ENCODE data around the gene ERC1. TPM values are rescaled to one million over a fixed set of nuclear protein-coding genes. Genes with fewer than 3 reads are reported as not detected.

ERC1 gene
- total RNA-seq, 1 experiment from 2014 or later, result 40.4 TPM

DNA sequence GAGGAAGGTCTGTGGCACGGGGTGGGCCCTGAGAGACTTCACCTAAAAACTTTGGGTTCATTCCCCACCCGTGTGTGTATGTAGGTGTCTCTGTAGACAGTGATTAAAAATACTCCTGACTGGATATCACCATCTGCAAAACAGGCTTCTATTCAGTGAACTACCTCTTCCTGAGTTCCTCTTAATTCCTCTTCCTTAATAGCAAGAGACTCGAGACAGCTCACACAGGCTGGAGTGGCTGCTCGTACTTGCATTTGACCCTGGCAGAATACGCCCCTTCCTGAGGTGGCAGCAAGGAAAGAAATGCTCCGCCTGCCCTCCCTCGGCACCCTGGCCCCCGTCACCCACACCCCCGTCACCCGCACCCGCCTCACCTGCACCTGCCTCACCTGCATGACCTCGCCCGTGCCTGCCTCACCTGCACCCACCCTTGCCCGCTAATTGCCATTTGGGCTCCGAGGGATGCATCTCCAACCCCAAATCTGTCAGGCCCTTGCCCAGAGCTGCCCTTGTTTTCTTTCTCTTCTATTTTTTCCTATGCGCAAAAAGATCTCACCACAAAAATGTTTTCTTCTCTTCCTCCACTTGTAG, 513.4 kb downstream of the ERC1 start:
- in situ Hi-C loops (cut with HindIII; ENCODE audit: low pct_unique_long_range_greater_than_20kb, low sequenced_read_pairs), result no loop called here
- H3K4me1 ChIP-seq (ENCODE audit: control insufficient read depth, insufficient read depth, low read length), result peaks cover 6% of the 10 kb centered on the region; the same call in 1 of the 2 replicates
- H3K4me3 ChIP-seq (ENCODE audit: low read depth in 2 of 2, low read length in 2 of 2), result no peak overlapping the region
- intact Hi-C loops (cut with micrococcal nuclease; ENCODE audit: unreplicated experiment), result no loop called here
- ChIA-PET CTCF (no interaction called here), POLR2A (no interaction called here)
- H3K27ac ChIP-seq (ENCODE audit: low read length), result no peak overlapping the region
- DNase-seq (ENCODE audit: low read depth, low spot score) (no peak), ATAC-seq (no peak)
- no peaks in the 10 kb centered on the region for H3K27me3 ChIP-seq (ENCODE audit: control insufficient read depth, insufficient read depth, low read length)
- no peaks in the 10 kb centered on the region for H3K36me3 ChIP-seq (ENCODE audit: control insufficient read depth, insufficient read depth, low read length)
- TF ChIP-seq, protein P1, sequence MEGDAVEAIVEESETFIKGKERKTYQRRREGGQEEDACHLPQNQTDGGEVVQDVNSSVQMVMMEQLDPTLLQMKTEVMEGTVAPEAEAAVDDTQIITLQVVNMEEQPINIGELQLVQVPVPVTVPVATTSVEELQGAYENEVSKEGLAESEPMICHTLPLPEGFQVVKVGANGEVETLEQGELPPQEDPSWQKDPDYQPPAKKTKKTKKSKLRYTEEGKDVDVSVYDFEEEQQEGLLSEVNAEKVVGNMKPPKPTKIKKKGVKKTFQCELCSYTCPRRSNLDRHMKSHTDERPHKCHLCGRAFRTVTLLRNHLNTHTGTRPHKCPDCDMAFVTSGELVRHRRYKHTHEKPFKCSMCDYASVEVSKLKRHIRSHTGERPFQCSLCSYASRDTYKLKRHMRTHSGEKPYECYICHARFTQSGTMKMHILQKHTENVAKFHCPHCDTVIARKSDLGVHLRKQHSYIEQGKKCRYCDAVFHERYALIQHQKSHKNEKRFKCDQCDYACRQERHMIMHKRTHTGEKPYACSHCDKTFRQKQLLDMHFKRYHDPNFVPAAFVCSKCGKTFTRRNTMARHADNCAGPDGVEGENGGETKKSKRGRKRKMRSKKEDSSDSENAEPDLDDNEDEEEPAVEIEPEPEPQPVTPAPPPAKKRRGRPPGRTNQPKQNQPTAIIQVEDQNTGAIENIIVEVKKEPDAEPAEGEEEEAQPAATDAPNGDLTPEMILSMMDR (IDR thresholded peaks at IDR 0.05), result no peak
- no peaks in the 10 kb centered on the region for H3K9me3 ChIP-seq (ENCODE audit: control insufficient read depth, insufficient read depth, low read depth, low read length)
- no TSS peak for BruUV-seq (replicated peaks)

DNA sequence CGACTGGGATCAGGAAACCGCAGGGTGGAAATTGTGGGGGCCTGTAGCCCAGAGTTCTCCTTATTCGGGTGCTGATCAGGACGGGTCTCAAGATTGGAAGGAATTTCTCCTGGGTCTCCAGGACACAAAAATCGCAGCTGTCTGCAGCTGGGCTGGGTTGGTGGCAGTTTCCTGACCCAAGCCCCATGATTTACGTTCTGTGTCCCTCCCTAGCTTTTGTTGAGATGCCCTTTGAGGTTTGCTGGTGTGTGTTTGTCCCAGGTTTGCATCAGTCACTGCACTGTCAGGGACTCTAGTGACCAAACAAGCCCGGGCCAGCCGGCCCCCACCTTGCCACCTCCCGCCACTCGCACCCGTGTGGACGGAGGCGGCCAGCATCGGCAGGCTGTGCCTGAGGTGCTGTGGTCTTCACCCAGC, 513.9 kb downstream of the ERC1 start:
- no TSS peak for BruUV-seq (replicated peaks)
- in situ Hi-C loops (cut with HindIII; ENCODE audit: low pct_unique_long_range_greater_than_20kb, low sequenced_read_pairs), result no loop called here
- no peak for DNase-seq (ENCODE audit: low read depth, low spot score)
- no peak overlapping the region for H3K4me3 ChIP-seq (ENCODE audit: low read depth in 2 of 2, low read length in 2 of 2)
- POLR2A ChIA-PET, result no interaction called here
- intact Hi-C loops (cut with micrococcal nuclease; ENCODE audit: unreplicated experiment), result no loop called here
- CTCF ChIA-PET, result no interaction called here
- H3K27me3 ChIP-seq (ENCODE audit: control insufficient read depth, insufficient read depth, low read length), result no peaks in the 10 kb centered on the region
- no peak overlapping the region for H3K27ac ChIP-seq (ENCODE audit: low read length)
- no peaks in the 10 kb centered on the region for H3K36me3 ChIP-seq (ENCODE audit: control insufficient read depth, insufficient read depth, low read length)
- peaks cover 6% of the 10 kb centered on the region; the same call in 1 of the 2 replicates for H3K4me1 ChIP-seq (ENCODE audit: control insufficient read depth, insufficient read depth, low read length)
- TF ChIP-seq TCF7L2 (IDR thresholded peaks at IDR 0.05; ENCODE audit: low read depth, low read length), result no peak
- no peak for TF ChIP-seq POLR2AphosphoS5 (IDR thresholded peaks at IDR 0.05; ENCODE audit: low read depth, low read length)
- TF ChIP-seq, protein P2, sequence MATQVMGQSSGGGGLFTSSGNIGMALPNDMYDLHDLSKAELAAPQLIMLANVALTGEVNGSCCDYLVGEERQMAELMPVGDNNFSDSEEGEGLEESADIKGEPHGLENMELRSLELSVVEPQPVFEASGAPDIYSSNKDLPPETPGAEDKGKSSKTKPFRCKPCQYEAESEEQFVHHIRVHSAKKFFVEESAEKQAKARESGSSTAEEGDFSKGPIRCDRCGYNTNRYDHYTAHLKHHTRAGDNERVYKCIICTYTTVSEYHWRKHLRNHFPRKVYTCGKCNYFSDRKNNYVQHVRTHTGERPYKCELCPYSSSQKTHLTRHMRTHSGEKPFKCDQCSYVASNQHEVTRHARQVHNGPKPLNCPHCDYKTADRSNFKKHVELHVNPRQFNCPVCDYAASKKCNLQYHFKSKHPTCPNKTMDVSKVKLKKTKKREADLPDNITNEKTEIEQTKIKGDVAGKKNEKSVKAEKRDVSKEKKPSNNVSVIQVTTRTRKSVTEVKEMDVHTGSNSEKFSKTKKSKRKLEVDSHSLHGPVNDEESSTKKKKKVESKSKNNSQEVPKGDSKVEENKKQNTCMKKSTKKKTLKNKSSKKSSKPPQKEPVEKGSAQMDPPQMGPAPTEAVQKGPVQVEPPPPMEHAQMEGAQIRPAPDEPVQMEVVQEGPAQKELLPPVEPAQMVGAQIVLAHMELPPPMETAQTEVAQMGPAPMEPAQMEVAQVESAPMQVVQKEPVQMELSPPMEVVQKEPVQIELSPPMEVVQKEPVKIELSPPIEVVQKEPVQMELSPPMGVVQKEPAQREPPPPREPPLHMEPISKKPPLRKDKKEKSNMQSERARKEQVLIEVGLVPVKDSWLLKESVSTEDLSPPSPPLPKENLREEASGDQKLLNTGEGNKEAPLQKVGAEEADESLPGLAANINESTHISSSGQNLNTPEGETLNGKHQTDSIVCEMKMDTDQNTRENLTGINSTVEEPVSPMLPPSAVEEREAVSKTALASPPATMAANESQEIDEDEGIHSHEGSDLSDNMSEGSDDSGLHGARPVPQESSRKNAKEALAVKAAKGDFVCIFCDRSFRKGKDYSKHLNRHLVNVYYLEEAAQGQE (IDR thresholded peaks at IDR 0.05; ENCODE audit: insufficient read depth in 1 of 2, low read depth in 2 of 2, low read length in 1 of 2), result no peak
- no peak for TF ChIP-seq SIN3A (IDR thresholded peaks at IDR 0.05; ENCODE audit: borderline replicate concordance, insufficient read depth, low read depth, low read length)
- TF ChIP-seq, protein P1 (IDR thresholded peaks at IDR 0.05), result no peak
- ATAC-seq, result no peak
- no peaks in the 10 kb centered on the region for H3K9me3 ChIP-seq (ENCODE audit: control insufficient read depth, insufficient read depth, low read depth, low read length)
